ENCODE data around the gene NRIP2. TPM values are rescaled to one million over a fixed set of nuclear protein-coding genes. Genes with fewer than 3 reads are reported as not detected.
A peak's percentile ranks its signal among the peaks of the same experiment; 100 is the strongest.

NRIP2 gene
- total and polyA plus RNA-seq, 10 of the 15 experiments (the other 5 are each of a cell fraction or from before 2014, with no cell fraction given), result 0.04 to 0.83 (median 0.42) TPM; not detected in 7

DNA sequence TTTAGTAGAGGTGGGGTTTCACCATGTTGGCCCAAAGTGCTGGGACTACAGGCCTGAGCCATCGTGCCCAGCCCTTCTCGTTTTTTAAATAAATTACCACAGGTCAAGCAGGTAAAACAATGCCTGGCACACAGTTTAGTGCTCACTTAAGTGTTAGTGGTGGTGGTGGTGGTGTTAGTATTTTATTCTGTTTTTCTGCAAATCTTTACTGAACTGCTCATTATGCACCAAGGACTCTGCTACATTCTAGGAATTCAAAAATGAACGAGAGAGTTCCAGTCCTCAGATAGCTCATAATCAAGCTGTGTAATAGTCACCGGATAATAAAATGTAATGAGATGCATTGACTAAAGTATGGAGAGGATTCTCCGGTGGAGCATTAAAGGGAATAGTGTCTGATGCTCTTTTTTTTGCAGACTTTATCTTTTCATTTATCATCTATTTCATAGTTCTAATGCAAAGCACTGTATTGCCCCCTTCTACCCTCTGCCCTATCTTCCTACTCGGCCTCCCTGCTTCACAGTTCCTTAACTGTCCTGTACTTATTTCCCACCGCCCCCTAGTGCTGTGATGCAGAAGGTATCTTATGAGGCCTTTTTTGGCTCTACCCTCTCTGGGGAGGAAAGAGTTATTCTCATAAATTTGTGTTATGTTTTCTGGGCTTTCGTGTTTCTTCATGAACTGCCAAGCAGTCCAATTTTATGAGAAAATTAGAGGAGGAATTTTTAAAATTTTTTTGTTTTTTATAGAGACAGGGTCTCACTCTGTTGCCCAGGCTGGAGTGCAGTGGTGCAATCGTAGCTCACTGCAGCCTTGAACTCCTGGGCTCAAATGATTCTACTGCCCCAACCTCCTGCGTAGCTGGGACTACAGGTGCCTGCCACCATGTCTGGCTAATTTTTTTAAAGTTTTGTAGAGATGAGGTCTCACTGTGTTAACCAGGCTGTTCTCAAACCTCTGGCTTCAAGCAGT, 21.3 kb downstream of the NRIP2 start (continued):
- TF ChIP-seq, protein P1, sequence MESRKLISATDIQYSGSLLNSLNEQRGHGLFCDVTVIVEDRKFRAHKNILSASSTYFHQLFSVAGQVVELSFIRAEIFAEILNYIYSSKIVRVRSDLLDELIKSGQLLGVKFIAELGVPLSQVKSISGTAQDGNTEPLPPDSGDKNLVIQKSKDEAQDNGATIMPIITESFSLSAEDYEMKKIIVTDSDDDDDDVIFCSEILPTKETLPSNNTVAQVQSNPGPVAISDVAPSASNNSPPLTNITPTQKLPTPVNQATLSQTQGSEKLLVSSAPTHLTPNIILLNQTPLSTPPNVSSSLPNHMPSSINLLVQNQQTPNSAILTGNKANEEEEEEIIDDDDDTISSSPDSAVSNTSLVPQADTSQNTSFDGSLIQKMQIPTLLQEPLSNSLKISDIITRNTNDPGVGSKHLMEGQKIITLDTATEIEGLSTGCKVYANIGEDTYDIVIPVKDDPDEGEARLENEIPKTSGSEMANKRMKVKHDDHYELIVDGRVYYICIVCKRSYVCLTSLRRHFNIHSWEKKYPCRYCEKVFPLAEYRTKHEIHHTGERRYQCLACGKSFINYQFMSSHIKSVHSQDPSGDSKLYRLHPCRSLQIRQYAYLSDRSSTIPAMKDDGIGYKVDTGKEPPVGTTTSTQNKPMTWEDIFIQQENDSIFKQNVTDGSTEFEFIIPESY (IDR thresholded peaks at IDR 0.05), result no peak
- TF ChIP-seq ASH2L (IDR thresholded peaks at IDR 0.05; ENCODE audit: borderline replicate concordance, low read depth) (no peak), PML (IDR thresholded peaks at IDR 0.05; ENCODE audit: low read length) (no peak), NR2C2 (IDR thresholded peaks at IDR 0.05; ENCODE audit: borderline replicate concordance, control insufficient read depth, insufficient read length, low read depth) (no peak), SPI1 (IDR thresholded peaks at IDR 0.05; ENCODE audit: borderline replicate concordance, insufficient read depth, low read depth, low read length) (0 out of 2 replicates have a peak, but pooled peaks have one; percentile 2), SMARCA5 (IDR thresholded peaks at IDR 0.05) (peak; percentile 54)
- TF ChIP-seq, protein P2, sequence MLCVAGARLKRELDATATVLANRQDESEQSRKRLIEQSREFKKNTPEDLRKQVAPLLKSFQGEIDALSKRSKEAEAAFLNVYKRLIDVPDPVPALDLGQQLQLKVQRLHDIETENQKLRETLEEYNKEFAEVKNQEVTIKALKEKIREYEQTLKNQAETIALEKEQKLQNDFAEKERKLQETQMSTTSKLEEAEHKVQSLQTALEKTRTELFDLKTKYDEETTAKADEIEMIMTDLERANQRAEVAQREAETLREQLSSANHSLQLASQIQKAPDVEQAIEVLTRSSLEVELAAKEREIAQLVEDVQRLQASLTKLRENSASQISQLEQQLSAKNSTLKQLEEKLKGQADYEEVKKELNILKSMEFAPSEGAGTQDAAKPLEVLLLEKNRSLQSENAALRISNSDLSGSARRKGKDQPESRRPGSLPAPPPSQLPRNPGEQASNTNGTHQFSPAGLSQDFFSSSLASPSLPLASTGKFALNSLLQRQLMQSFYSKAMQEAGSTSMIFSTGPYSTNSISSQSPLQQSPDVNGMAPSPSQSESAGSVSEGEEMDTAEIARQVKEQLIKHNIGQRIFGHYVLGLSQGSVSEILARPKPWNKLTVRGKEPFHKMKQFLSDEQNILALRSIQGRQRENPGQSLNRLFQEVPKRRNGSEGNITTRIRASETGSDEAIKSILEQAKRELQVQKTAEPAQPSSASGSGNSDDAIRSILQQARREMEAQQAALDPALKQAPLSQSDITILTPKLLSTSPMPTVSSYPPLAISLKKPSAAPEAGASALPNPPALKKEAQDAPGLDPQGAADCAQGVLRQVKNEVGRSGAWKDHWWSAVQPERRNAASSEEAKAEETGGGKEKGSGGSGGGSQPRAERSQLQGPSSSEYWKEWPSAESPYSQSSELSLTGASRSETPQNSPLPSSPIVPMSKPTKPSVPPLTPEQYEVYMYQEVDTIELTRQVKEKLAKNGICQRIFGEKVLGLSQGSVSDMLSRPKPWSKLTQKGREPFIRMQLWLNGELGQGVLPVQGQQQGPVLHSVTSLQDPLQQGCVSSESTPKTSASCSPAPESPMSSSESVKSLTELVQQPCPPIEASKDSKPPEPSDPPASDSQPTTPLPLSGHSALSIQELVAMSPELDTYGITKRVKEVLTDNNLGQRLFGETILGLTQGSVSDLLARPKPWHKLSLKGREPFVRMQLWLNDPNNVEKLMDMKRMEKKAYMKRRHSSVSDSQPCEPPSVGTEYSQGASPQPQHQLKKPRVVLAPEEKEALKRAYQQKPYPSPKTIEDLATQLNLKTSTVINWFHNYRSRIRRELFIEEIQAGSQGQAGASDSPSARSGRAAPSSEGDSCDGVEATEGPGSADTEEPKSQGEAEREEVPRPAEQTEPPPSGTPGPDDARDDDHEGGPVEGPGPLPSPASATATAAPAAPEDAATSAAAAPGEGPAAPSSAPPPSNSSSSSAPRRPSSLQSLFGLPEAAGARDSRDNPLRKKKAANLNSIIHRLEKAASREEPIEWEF (IDR thresholded peaks at IDR 0.05; ENCODE audit: insufficient replicate concordance, low read depth, low read length), result no peak
